DND-41 (cell line): Measurements from ENCODE around the gene SLC8A3.

Experiments used
- EZH2 ChIP-seq: IDR thresholded peaks from 3 replicates; pipeline ENCODE4 v1.6.1; 2012; ENCODE audit warnings: borderline replicate concordance, low read depth, mild to moderate bottlenecking, moderate library complexity, low read length, inconsistent platforms; ENCODE audit not compliant: severe bottlenecking
- TF ChIP-seq, protein P1 (sequence below): IDR thresholded peaks from 2 replicates; pipeline ENCODE4 v1.5.1; 2012; ENCODE audit warnings: borderline replicate concordance, low read length, moderate library complexity, mild to moderate bottlenecking; ENCODE audit not compliant: poor library complexity, severe bottlenecking; ENCODE audit errors: extremely low read depth

DNA sequence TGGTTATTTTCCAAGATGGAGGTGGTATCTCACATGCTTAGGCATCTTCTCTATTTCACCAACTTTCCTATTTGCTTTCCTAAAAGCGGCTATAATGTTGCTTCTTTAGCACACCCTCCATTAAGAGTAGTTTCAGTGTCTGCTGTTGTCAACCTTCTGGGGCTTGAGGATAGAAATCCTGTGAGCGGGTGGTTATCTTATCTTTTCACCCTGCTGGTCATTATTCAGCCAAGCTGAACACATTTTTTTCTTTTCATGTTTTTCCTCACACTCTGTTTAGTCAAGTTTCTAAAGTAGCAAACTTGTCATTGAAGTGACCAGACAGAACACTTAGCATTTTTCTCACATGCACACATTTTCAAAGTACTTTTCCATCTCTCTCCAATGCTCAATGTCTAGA lies 104.5 kb downstream of the SLC8A3 start:
- TF ChIP-seq EZH2: no peak
- TF ChIP-seq, protein P1, sequence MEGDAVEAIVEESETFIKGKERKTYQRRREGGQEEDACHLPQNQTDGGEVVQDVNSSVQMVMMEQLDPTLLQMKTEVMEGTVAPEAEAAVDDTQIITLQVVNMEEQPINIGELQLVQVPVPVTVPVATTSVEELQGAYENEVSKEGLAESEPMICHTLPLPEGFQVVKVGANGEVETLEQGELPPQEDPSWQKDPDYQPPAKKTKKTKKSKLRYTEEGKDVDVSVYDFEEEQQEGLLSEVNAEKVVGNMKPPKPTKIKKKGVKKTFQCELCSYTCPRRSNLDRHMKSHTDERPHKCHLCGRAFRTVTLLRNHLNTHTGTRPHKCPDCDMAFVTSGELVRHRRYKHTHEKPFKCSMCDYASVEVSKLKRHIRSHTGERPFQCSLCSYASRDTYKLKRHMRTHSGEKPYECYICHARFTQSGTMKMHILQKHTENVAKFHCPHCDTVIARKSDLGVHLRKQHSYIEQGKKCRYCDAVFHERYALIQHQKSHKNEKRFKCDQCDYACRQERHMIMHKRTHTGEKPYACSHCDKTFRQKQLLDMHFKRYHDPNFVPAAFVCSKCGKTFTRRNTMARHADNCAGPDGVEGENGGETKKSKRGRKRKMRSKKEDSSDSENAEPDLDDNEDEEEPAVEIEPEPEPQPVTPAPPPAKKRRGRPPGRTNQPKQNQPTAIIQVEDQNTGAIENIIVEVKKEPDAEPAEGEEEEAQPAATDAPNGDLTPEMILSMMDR: no peak
